Measurements from ENCODE around the gene EVC.

- TF ChIP-seq, protein P1, sequence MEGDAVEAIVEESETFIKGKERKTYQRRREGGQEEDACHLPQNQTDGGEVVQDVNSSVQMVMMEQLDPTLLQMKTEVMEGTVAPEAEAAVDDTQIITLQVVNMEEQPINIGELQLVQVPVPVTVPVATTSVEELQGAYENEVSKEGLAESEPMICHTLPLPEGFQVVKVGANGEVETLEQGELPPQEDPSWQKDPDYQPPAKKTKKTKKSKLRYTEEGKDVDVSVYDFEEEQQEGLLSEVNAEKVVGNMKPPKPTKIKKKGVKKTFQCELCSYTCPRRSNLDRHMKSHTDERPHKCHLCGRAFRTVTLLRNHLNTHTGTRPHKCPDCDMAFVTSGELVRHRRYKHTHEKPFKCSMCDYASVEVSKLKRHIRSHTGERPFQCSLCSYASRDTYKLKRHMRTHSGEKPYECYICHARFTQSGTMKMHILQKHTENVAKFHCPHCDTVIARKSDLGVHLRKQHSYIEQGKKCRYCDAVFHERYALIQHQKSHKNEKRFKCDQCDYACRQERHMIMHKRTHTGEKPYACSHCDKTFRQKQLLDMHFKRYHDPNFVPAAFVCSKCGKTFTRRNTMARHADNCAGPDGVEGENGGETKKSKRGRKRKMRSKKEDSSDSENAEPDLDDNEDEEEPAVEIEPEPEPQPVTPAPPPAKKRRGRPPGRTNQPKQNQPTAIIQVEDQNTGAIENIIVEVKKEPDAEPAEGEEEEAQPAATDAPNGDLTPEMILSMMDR (IDR thresholded peaks at IDR 0.05) = no peak
- no peak for TF ChIP-seq POLR2A (IDR thresholded peaks at IDR 0.05)
Measured at GRCh38 chr4:5711479-5712184, 631 bp downstream of the EVC start.

All from tibial nerve (tissue), 3 donors.